Hematopoietic multipotent progenitor cell treated with erythropoietin and hydrocortisone succinate and interleukin-3 and kit ligand, for 8 days (in vitro differentiated cells): ENCODE measurements around the gene ANKS1A.

Experiments
- DNase-seq: peaks from one replicate; pipeline ENCODE4 v3.0.0-alpha.2; 2015

The ANKS1A gene

GRCh38 chr6:35044761-35045421 lies 155.8 kb downstream of the ANKS1A start:
- DNase-seq, result peak; percentile 17

GRCh38 chr6:35046103-35046502 lies 157.0 kb downstream of the ANKS1A start:
- no peak for DNase-seq

- DNase-seq, result no peak
Measured at GRCh38 chr6:35046862-35047261, 157.8 kb downstream of the ANKS1A start.

GRCh38 chr6:35047265-35048011 lies 158.4 kb downstream of the ANKS1A start:
- DNase-seq, result peak; percentile 31

GRCh38 chr6:35048031-35048613 lies 159.1 kb downstream of the ANKS1A start:
- DNase-seq, result no peak

GRCh38 chr6:35048631-35049083 lies 159.6 kb downstream of the ANKS1A start:
- DNase-seq, result no peak

GRCh38 chr6:35049156-35049735 lies 160.2 kb downstream of the ANKS1A start:
- DNase-seq, result no peak

GRCh38 chr6:35049900-35050756 lies 161.1 kb downstream of the ANKS1A start:
- peak; percentile 43 for DNase-seq

GRCh38 chr6:35050757-35051330 lies 161.8 kb downstream of the ANKS1A start:
- DNase-seq, result no peak

GRCh38 chr6:35051396-35051795 lies 162.3 kb downstream of the ANKS1A start:
- DNase-seq, result no peak

GRCh38 chr6:35051997-35052583 lies 163.0 kb downstream of the ANKS1A start:
- DNase-seq, result no peak

- peak; percentile 13 for DNase-seq
Measured at GRCh38 chr6:35052694-35053565, 163.9 kb downstream of the ANKS1A start.

- DNase-seq, result no peak
Measured at GRCh38 chr6:35053701-35054100, 164.6 kb downstream of the ANKS1A start.

- DNase-seq, result no peak
Measured at GRCh38 chr6:35054106-35054742, 165.2 kb downstream of the ANKS1A start.

GRCh38 chr6:35054743-35055130 lies 165.7 kb downstream of the ANKS1A start:
- DNase-seq, result no peak

- no peak for DNase-seq
Measured at GRCh38 chr6:35055891-35056290, 166.8 kb downstream of the ANKS1A start.

- no peak for DNase-seq
Measured at GRCh38 chr6:35056952-35057351, 167.9 kb downstream of the ANKS1A start.

GRCh38 chr6:35057449-35058357 lies 168.6 kb downstream of the ANKS1A start:
- DNase-seq, result no peak

GRCh38 chr6:35058358-35058675 lies 169.3 kb downstream of the ANKS1A start:
- DNase-seq, result no peak
